KMS-11 (cell line): ENCODE data around the gene TRAPPC1.

Experiments
- H2AFZ ChIP-seq: fragments of 200-600 bp; sonication (generic); 2 replicates; pipeline ENCODE4 v1.6.1; 2016; ENCODE audit warnings: antibody characterized with exemption, mixed run types, low read depth
- H3K27ac ChIP-seq: fragments of 200-600 bp; sonication (generic); 2 replicates; pipeline ENCODE4 v1.6.1; 2016; ENCODE audit warnings: mild to moderate bottlenecking, mixed run types
- H3K27me3 ChIP-seq: fragments of 200-600 bp; sonication (generic); 2 replicates; pipeline ENCODE4 v1.6.1; 2017; ENCODE audit warnings: mild to moderate bottlenecking, low read depth, mixed run types, moderate library complexity; ENCODE audit not compliant: insufficient read depth
- H3K36me3 ChIP-seq: fragments of 200-600 bp; sonication (generic); 2 replicates; pipeline ENCODE4 v1.6.1; 2017; ENCODE audit warnings: mild to moderate bottlenecking, mixed run types; ENCODE audit not compliant: insufficient read depth
- H3K4me1 ChIP-seq: fragments of 200-600 bp; sonication (generic); 2 replicates; pipeline ENCODE4 v1.6.1; 2016; ENCODE audit warnings: mild to moderate bottlenecking, low read depth, mixed run types; ENCODE audit not compliant: poor library complexity, severe bottlenecking
- H3K4me2 ChIP-seq: fragments of 200-600 bp; sonication (generic); 2 replicates; pipeline ENCODE4 v1.7.0; 2016; ENCODE audit warnings: mild to moderate bottlenecking, mixed run types
- H3K4me3 ChIP-seq: fragments of 200-600 bp; sonication (generic); IDR thresholded peaks from 2 replicates; pipeline ENCODE4 v1.6.1; 2017; ENCODE audit warnings: low read depth, low read length, mixed read lengths; ENCODE audit not compliant: insufficient read depth
- H3K79me2 ChIP-seq: fragments of 200-600 bp; sonication (generic); 2 replicates; pipeline ENCODE4 v1.6.1; 2016; ENCODE audit warnings: low read depth, mixed run types; ENCODE audit not compliant: insufficient read depth
- H3K9ac ChIP-seq: fragments of 200-600 bp; sonication (generic); 2 replicates; pipeline ENCODE4 v1.6.1; 2016; ENCODE audit warnings: mild to moderate bottlenecking, mixed run types
- H4K20me1 ChIP-seq: fragments of 200-600 bp; sonication (generic); 2 replicates; pipeline ENCODE4 v1.6.1; 2016; ENCODE audit warnings: mild to moderate bottlenecking, mixed run types; ENCODE audit not compliant: insufficient read depth
- TF ChIP-seq, protein P1 (sequence below): fragments of 200-600 bp; sonication (generic); conservative IDR thresholded peaks from 2 replicates; pipeline ENCODE4 v1.6.1; 2017; ENCODE audit warnings: low read depth, mild to moderate bottlenecking, antibody characterized with exemption, low read length, moderate library complexity, mixed read lengths

Gene TRAPPC1

DNA sequence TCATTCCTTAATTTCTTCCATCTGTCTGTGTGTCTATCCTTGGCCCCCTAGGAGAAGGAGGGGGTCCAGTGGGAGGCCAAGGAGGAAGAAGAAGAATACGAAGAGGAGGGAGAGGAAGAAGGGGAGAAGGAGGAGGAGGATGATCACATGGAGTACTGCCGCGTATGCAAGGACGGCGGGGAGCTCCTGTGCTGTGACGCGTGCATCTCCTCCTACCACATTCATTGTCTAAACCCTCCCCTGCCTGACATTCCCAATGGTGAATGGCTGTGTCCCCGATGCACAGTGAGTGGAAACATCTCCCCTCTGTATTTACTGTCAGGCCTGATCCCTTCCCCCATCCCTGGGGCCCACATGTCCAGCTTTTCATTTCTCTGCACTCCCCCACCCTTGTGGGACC is 36.9 kb downstream of the TRAPPC1 start:
- no peaks in the 10 kb centered on the region for H3K36me3 ChIP-seq
- no peak overlapping the region for H3K4me3 ChIP-seq
- H2AFZ ChIP-seq = no peak overlapping the region
- H3K9ac ChIP-seq = no peak overlapping the region
- H3K79me2 ChIP-seq = no peaks in the 10 kb centered on the region
- H3K27ac ChIP-seq = no peak overlapping the region
- TF ChIP-seq, protein P1, sequence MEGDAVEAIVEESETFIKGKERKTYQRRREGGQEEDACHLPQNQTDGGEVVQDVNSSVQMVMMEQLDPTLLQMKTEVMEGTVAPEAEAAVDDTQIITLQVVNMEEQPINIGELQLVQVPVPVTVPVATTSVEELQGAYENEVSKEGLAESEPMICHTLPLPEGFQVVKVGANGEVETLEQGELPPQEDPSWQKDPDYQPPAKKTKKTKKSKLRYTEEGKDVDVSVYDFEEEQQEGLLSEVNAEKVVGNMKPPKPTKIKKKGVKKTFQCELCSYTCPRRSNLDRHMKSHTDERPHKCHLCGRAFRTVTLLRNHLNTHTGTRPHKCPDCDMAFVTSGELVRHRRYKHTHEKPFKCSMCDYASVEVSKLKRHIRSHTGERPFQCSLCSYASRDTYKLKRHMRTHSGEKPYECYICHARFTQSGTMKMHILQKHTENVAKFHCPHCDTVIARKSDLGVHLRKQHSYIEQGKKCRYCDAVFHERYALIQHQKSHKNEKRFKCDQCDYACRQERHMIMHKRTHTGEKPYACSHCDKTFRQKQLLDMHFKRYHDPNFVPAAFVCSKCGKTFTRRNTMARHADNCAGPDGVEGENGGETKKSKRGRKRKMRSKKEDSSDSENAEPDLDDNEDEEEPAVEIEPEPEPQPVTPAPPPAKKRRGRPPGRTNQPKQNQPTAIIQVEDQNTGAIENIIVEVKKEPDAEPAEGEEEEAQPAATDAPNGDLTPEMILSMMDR = no peak
- H4K20me1 ChIP-seq = no peaks in the 10 kb centered on the region
- H3K4me2 ChIP-seq = no peak overlapping the region
- no peaks in the 10 kb centered on the region for H3K4me1 ChIP-seq
- H3K27me3 ChIP-seq = no peaks in the 10 kb centered on the region

DNA sequence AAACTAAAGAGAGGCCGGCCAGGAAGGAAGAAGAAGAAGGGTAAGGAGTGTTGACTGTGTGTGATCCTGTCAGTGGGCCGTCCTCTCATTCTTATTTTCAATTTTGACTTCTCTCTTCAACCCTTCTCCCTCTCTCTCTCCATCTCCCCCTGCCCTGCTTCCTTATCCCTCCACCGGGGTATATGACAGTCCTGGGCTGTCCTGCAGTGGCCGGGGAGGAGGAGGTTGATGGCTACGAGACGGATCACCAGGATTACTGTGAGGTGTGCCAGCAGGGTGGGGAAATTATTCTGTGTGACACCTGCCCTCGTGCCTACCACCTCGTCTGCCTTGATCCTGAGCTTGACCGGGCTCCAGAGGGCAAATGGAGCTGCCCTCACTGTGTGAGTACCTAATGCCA is 37.5 kb downstream of the TRAPPC1 start:
- H3K79me2 ChIP-seq = no peaks in the 10 kb centered on the region
- H3K4me1 ChIP-seq = no peaks in the 10 kb centered on the region
- H2AFZ ChIP-seq = no peak overlapping the region
- TF ChIP-seq, protein P1 = no peak
- no peak overlapping the region for H3K9ac ChIP-seq
- H4K20me1 ChIP-seq = no peaks in the 10 kb centered on the region
- no peak overlapping the region for H3K4me2 ChIP-seq
- H3K27ac ChIP-seq = no peak overlapping the region
- no peaks in the 10 kb centered on the region for H3K36me3 ChIP-seq
- no peak overlapping the region for H3K4me3 ChIP-seq
- H3K27me3 ChIP-seq = no peaks in the 10 kb centered on the region

DNA sequence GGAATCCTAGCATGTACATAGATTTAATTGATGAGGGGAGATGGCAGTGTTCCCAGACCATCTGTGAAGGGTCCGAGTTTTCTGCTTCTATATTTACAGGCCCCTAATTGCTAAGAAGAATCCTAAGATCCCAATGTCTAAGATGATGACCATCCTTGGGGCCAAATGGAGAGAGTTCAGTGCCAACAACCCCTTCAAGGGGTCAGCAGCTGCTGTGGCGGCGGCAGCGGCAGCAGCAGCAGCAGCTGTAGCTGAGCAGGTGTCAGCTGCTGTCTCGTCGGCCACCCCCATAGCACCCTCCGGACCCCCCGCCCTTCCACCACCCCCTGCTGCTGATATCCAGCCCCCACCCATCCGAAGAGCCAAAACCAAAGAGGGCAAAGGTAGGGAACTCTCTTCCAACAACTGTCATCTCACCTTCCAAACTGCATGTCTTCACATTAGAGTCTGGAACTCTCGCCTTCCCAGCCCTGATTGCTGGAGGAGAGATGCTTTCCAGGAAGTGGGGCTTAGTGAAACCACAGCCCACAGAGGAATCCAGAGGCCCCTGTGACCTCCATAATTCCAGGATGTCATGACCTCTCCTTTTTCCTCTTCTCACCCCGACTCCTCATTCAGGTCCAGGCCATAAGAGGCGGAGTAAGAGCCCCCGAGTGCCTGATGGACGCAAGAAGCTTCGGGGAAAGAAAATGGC is 38.4 kb downstream of the TRAPPC1 start:
- H4K20me1 ChIP-seq = no peaks in the 10 kb centered on the region
- no peak overlapping the region for H3K9ac ChIP-seq
- H3K4me3 ChIP-seq = no peak overlapping the region
- no peaks in the 10 kb centered on the region for H3K4me1 ChIP-seq
- TF ChIP-seq, protein P1 = no peak
- no peak overlapping the region for H2AFZ ChIP-seq
- no peaks in the 10 kb centered on the region for H3K27me3 ChIP-seq
- H3K27ac ChIP-seq = no peak overlapping the region
- H3K4me2 ChIP-seq = no peak overlapping the region
- no peaks in the 10 kb centered on the region for H3K79me2 ChIP-seq
- H3K36me3 ChIP-seq = no peaks in the 10 kb centered on the region

DNA sequence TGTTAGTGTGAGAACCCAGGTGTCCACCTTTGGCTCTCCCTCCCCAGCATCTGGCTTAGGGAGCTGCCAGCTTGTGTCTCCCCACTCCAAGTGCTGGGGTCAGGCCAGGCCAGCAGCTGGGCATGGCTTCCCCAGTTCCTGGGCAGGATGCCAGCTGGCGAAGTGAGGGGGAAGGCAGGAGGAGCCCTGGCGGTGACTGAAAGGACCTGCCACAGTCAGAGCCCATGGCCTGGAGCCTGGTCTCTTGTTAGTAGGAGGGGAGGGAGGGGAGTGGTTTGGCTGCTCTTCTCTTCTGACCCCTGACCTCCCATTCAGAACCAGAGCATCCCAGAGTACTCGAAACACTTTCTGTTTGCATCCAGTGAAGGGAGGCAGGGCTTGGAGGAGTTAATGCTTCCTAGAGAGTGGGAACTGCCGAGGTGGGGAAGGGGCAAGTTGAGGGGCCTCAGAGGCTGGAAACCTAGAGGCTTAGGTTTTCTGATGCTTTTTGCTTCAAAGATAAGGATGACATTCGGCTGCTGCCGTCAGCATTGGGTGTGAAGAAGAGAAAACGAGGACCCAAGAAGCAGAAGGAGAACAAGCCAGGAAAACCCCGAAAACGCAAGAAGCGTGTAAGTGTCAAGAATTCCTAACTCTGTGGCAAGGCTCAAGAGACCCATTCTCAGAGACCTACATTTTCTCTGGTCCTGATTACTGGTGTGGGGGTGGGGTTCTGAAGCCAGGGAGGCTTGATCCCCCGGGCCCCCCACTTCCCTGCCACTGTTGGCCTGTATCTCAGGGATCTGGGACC is 42.4 kb downstream of the TRAPPC1 start:
- no peaks in the 10 kb centered on the region for H3K27me3 ChIP-seq
- no peak overlapping the region for H2AFZ ChIP-seq
- TF ChIP-seq, protein P1 = no peak
- no peak overlapping the region for H3K4me2 ChIP-seq
- no peaks in the 10 kb centered on the region for H3K79me2 ChIP-seq
- H4K20me1 ChIP-seq = no peaks in the 10 kb centered on the region
- H3K27ac ChIP-seq = no peak overlapping the region
- peaks cover 3% of the 10 kb centered on the region for H3K4me1 ChIP-seq
- H3K9ac ChIP-seq = no peak overlapping the region
- no peak overlapping the region for H3K4me3 ChIP-seq
- H3K36me3 ChIP-seq = no peaks in the 10 kb centered on the region
